Measurements from ENCODE around the gene ECPAS.
"Not testable (repeated sequence)": the region's sequence is repeated elsewhere in the genome, so short reads cannot be mapped to it uniquely, and the experiment has no call there.

- not testable (repeated sequence) for TF ChIP-seq CTCF, POLR2A, POLR2AphosphoS5 (IDR thresholded peaks at IDR 0.05)
Measured at GRCh38 chr9:111401486-111401885, 82.7 kb downstream of the ECPAS start.
